ENCODE data around the gene PGAM2. TPM values are rescaled to one million over a fixed set of nuclear protein-coding genes. Genes with fewer than 3 reads are reported as not detected.

PGAM2 gene
- total and polyA plus RNA-seq, 5 donors from 2014 or later: 1.1 TPM; not detected in 4

GRCh38 chr7:44064791-44065430 is 456 bp downstream of the PGAM2 start:
- ATAC-seq (ENCODE audit: low read depth in 2 of 2) (peak in 1 of 2 donors; percentile 12), DNase-seq (no peak)
- no peaks in the 10 kb centered on the region for H3K27me3 Mint-ChIP-seq
- H3K36me3 Mint-ChIP-seq: no peaks in the 10 kb centered on the region
- no peaks in the 10 kb centered on the region for H3K9me3 ChIP-seq (ENCODE audit: control insufficient read depth in 2 of 2, low read length in 2 of 2)
- peaks cover 17% of the 10 kb centered on the region for H3K4me1 ChIP-seq (ENCODE audit: control insufficient read depth, insufficient read depth, low read length, poor library complexity, severe bottlenecking)
- H3K4me3 Mint-ChIP-seq: peak overlapping the region in 1 of 4 donors; percentile 15
- H3K27ac Mint-ChIP-seq: peak overlapping the region in 1 of 3 donors; percentile 79
- H3K27ac ChIP-seq (ENCODE audit: insufficient read depth, low read length, poor library complexity, severe bottlenecking): no peak overlapping the region
- peaks cover 17% of the 10 kb centered on the region for H3K36me3 ChIP-seq (ENCODE audit: control insufficient read depth, insufficient read depth, low read length)
- no peaks in the 10 kb centered on the region for H3K27me3 ChIP-seq (ENCODE audit: control insufficient read depth, insufficient read depth, low read length)
- H3K9me3 Mint-ChIP-seq: peaks cover 0 to 2% (median 0%) of the 10 kb centered on the region in 7 donors
- H3K4me1 Mint-ChIP-seq: peaks cover 0 to 27% (median 2%) of the 10 kb centered on the region in 4 donors
- H3K4me3 ChIP-seq (ENCODE audit: low read depth, low read length): no peak overlapping the region

- H3K27ac Mint-ChIP-seq: no peak overlapping the region
- H3K4me3 ChIP-seq (ENCODE audit: low read depth, low read length): no peak overlapping the region
- no peaks in the 10 kb centered on the region for H3K9me3 ChIP-seq (ENCODE audit: control insufficient read depth in 2 of 2, low read length in 2 of 2)
- peaks cover 0 to 2% (median 0%) of the 10 kb centered on the region in 7 donors for H3K9me3 Mint-ChIP-seq
- peaks cover 0 to 27% (median 2%) of the 10 kb centered on the region in 4 donors for H3K4me1 Mint-ChIP-seq
- H3K27me3 ChIP-seq (ENCODE audit: control insufficient read depth, insufficient read depth, low read length): no peaks in the 10 kb centered on the region
- H3K4me1 ChIP-seq (ENCODE audit: control insufficient read depth, insufficient read depth, low read length, poor library complexity, severe bottlenecking): peaks cover 17% of the 10 kb centered on the region
- no peak overlapping the region for H3K27ac ChIP-seq (ENCODE audit: insufficient read depth, low read length, poor library complexity, severe bottlenecking)
- H3K4me3 Mint-ChIP-seq: no peak overlapping the region
- no peaks in the 10 kb centered on the region for H3K27me3 Mint-ChIP-seq
- ATAC-seq (ENCODE audit: low read depth in 2 of 2) (no peak), DNase-seq (no peak)
- peaks cover under 1% of the 10 kb centered on the region for H3K36me3 Mint-ChIP-seq
- H3K36me3 ChIP-seq (ENCODE audit: control insufficient read depth, insufficient read depth, low read length): peaks cover 25% of the 10 kb centered on the region
Observed at GRCh38 chr7:44063894-44064651, 1.3 kb downstream of the PGAM2 start.

- peaks cover 17% of the 10 kb centered on the region for H3K4me1 ChIP-seq (ENCODE audit: control insufficient read depth, insufficient read depth, low read length, poor library complexity, severe bottlenecking)
- H3K27me3 ChIP-seq (ENCODE audit: control insufficient read depth, insufficient read depth, low read length): no peaks in the 10 kb centered on the region
- Mint-ChIP-seq H3K27ac (no peak overlapping the region), H3K9me3 (peaks cover 0 to 2% (median 0%) of the 10 kb centered on the region in 7 donors), H3K4me3 (no peak overlapping the region), H3K36me3 (peaks cover 6% of the 10 kb centered on the region), H3K27me3 (no peaks in the 10 kb centered on the region), H3K4me1 (peaks cover 0 to 27% (median 2%) of the 10 kb centered on the region in 4 donors)
- no peak overlapping the region for H3K27ac ChIP-seq (ENCODE audit: insufficient read depth, low read length, poor library complexity, severe bottlenecking)
- no peak for ATAC-seq (ENCODE audit: low read depth in 2 of 2)
- H3K4me3 ChIP-seq (ENCODE audit: low read depth, low read length): no peak overlapping the region
- DNase-seq: no peak
- no peaks in the 10 kb centered on the region for H3K9me3 ChIP-seq (ENCODE audit: control insufficient read depth in 2 of 2, low read length in 2 of 2)
- peaks cover 31% of the 10 kb centered on the region for H3K36me3 ChIP-seq (ENCODE audit: control insufficient read depth, insufficient read depth, low read length)
Observed at GRCh38 chr7:44063547-44063893, 1.8 kb downstream of the PGAM2 start.

GRCh38 chr7:44062903-44063295 is 2.5 kb downstream of the PGAM2 start:
- Histone ChIP-seq H3K9me3 (ENCODE audit: control insufficient read depth in 2 of 2, low read length in 2 of 2) (no peaks in the 10 kb centered on the region), H3K27me3 (ENCODE audit: control insufficient read depth, insufficient read depth, low read length) (no peaks in the 10 kb centered on the region), H3K27ac (ENCODE audit: insufficient read depth, low read length, poor library complexity, severe bottlenecking) (no peak overlapping the region), H3K36me3 (ENCODE audit: control insufficient read depth, insufficient read depth, low read length) (peaks cover 37% of the 10 kb centered on the region), H3K4me1 (ENCODE audit: control insufficient read depth, insufficient read depth, low read length, poor library complexity, severe bottlenecking) (peaks cover 17% of the 10 kb centered on the region), H3K4me3 (ENCODE audit: low read depth, low read length) (no peak overlapping the region)
- Mint-ChIP-seq H3K4me3 (no peak overlapping the region), H3K9me3 (peaks cover 0 to 2% (median 0%) of the 10 kb centered on the region in 7 donors), H3K36me3 (peaks cover 11% of the 10 kb centered on the region), H3K4me1 (peaks cover 0 to 23% (median 2%) of the 10 kb centered on the region in 4 donors), H3K27ac (no peak overlapping the region), H3K27me3 (no peaks in the 10 kb centered on the region)
- DNase-seq (no peak), ATAC-seq (ENCODE audit: low read depth in 2 of 2) (no peak)

GRCh38 chr7:44062180-44062902 is 3.0 kb downstream of the PGAM2 start:
- DNase-seq: no peak
- Histone ChIP-seq H3K27ac (ENCODE audit: insufficient read depth, low read length, poor library complexity, severe bottlenecking) (no peak overlapping the region), H3K36me3 (ENCODE audit: control insufficient read depth, insufficient read depth, low read length) (peaks cover 42% of the 10 kb centered on the region), H3K4me3 (ENCODE audit: low read depth, low read length) (no peak overlapping the region), H3K4me1 (ENCODE audit: control insufficient read depth, insufficient read depth, low read length, poor library complexity, severe bottlenecking) (peaks cover 17% of the 10 kb centered on the region), H3K27me3 (ENCODE audit: control insufficient read depth, insufficient read depth, low read length) (no peaks in the 10 kb centered on the region), H3K9me3 (ENCODE audit: control insufficient read depth in 2 of 2, low read length in 2 of 2) (no peaks in the 10 kb centered on the region)
- Mint-ChIP-seq H3K27ac (no peak overlapping the region), H3K4me1 (peaks cover 0 to 23% (median 2%) of the 10 kb centered on the region in 4 donors), H3K9me3 (peaks cover 0 to 2% (median 0%) of the 10 kb centered on the region in 7 donors), H3K36me3 (peaks cover 15% of the 10 kb centered on the region), H3K27me3 (no peaks in the 10 kb centered on the region), H3K4me3 (no peak overlapping the region)
- ATAC-seq (ENCODE audit: low read depth in 2 of 2): no peak

- peaks cover 0 to 2% (median 0%) of the 10 kb centered on the region in 7 donors for H3K9me3 Mint-ChIP-seq
- peak overlapping the region in 1 of 3 donors; percentile 46 for H3K27ac Mint-ChIP-seq
- peaks cover 19% of the 10 kb centered on the region for H3K36me3 Mint-ChIP-seq
- DNase-seq (no peak), ATAC-seq (ENCODE audit: low read depth in 2 of 2) (no peak)
- Histone ChIP-seq H3K4me1 (ENCODE audit: control insufficient read depth, insufficient read depth, low read length, poor library complexity, severe bottlenecking) (peaks cover 16% of the 10 kb centered on the region), H3K27ac (ENCODE audit: insufficient read depth, low read length, poor library complexity, severe bottlenecking) (no peak overlapping the region), H3K27me3 (ENCODE audit: control insufficient read depth, insufficient read depth, low read length) (no peaks in the 10 kb centered on the region), H3K4me3 (ENCODE audit: low read depth, low read length) (no peak overlapping the region), H3K9me3 (ENCODE audit: control insufficient read depth in 2 of 2, low read length in 2 of 2) (no peaks in the 10 kb centered on the region), H3K36me3 (ENCODE audit: control insufficient read depth, insufficient read depth, low read length) (peaks cover 49% of the 10 kb centered on the region)
- no peaks in the 10 kb centered on the region for H3K27me3 Mint-ChIP-seq
- H3K4me3 Mint-ChIP-seq: no peak overlapping the region
- H3K4me1 Mint-ChIP-seq: peaks cover 0 to 18% (median under 1%) of the 10 kb centered on the region in 4 donors
Observed at GRCh38 chr7:44061645-44062179, 3.7 kb downstream of the PGAM2 start.

GRCh38 chr7:44060948-44061644 is 4.3 kb downstream of the PGAM2 start:
- Mint-ChIP-seq H3K9me3 (peaks cover 0 to 2% (median 0%) of the 10 kb centered on the region in 7 donors), H3K27ac (no peak overlapping the region), H3K27me3 (no peaks in the 10 kb centered on the region), H3K4me3 (no peak overlapping the region), H3K36me3 (peaks cover 20% of the 10 kb centered on the region), H3K4me1 (peaks cover 0 to 17% (median 2%) of the 10 kb centered on the region in 4 donors)
- no peaks in the 10 kb centered on the region for H3K27me3 ChIP-seq (ENCODE audit: control insufficient read depth, insufficient read depth, low read length)
- H3K27ac ChIP-seq (ENCODE audit: insufficient read depth, low read length, poor library complexity, severe bottlenecking): no peak overlapping the region
- DNase-seq: no peak
- no peak overlapping the region for H3K4me3 ChIP-seq (ENCODE audit: low read depth, low read length)
- no peak for ATAC-seq (ENCODE audit: low read depth in 2 of 2)
- H3K36me3 ChIP-seq (ENCODE audit: control insufficient read depth, insufficient read depth, low read length): peaks cover 55% of the 10 kb centered on the region
- H3K9me3 ChIP-seq (ENCODE audit: control insufficient read depth in 2 of 2, low read length in 2 of 2): no peaks in the 10 kb centered on the region
- H3K4me1 ChIP-seq (ENCODE audit: control insufficient read depth, insufficient read depth, low read length, poor library complexity, severe bottlenecking): peaks cover 10% of the 10 kb centered on the region

All from CD4-positive, CD25-positive, alpha-beta regulatory T cell (primary cell).